Vagina (tissue), 2 donors: ENCODE measurements around the gene NT5C1A. TPM values are rescaled to one million over a fixed set of nuclear protein-coding genes. Genes with fewer than 3 reads are reported as not detected.

Experiments
- DNase-seq, 2 donors: peaks; one replicate each; pipeline ENCODE4 v3.0.0-alpha.2; 2017; ENCODE audit errors: extremely low spot score in 2 of 2
- H3K27ac ChIP-seq: fragments of 200-600 bp; sonication (generic); one replicate; pipeline ENCODE4 v1.5.1; 2019
- H3K27me3 ChIP-seq: fragments of 200-600 bp; sonication (generic); one replicate; pipeline ENCODE4 v1.5.1; 2019
- H3K36me3 ChIP-seq, 2 donors: fragments of 200-600 bp; sonication (generic); one replicate each; pipeline ENCODE4 v1.5.1; 2017 to 2019
- H3K4me1 ChIP-seq: fragments of 200-600 bp; sonication (generic); one replicate; pipeline ENCODE4 v1.5.1; 2019
- H3K4me3 ChIP-seq, 2 donors: fragments of 200-600 bp; sonication (generic); 1 replicate in 1 of 2; 2 replicates in 1 of 2; pipeline ENCODE4 v1.5.1; 2016 to 2019
- H3K9me3 ChIP-seq: fragments of 200-600 bp; sonication (generic); one replicate; pipeline ENCODE4 v1.5.1; 2019
- CTCF ChIP-seq, 3 experiments: fragments of 450-650 bp in 2 of 3; fragments of 200-600 bp in 1 of 3; sonication (generic) in 1 of 3; IDR thresholded peaks; one replicate each; pipeline ENCODE4 v1.5.1; 2017 to 2019; ENCODE audit warnings: antibody characterized with exemption in 3 of 3, mild to moderate bottlenecking in 2 of 3, moderate library complexity in 2 of 3
- POLR2A ChIP-seq, 2 donors: fragments of 450-650 bp; IDR thresholded peaks; one replicate each; pipeline ENCODE4 v1.6.1; 2017; ENCODE audit warnings: antibody characterized with exemption in 2 of 2, mild to moderate bottlenecking in 2 of 2, moderate library complexity in 2 of 2
- POLR2AphosphoS5 ChIP-seq, 2 donors: sonication (generic); formaldehyde crosslinking; IDR thresholded peaks; one replicate each; pipeline ENCODE4 v1.9.0; 2017; ENCODE audit warnings: antibody characterized with exemption in 2 of 2, mild to moderate bottlenecking in 2 of 2, low read depth in 1 of 2; ENCODE audit not compliant: insufficient read depth in 1 of 2
- intact Hi-C: fragments of 100-400 bp; cut with DNase I; formaldehyde crosslinking; loops from one replicate; pipeline ENCODE4 v1.15.1; 2023
- total RNA-seq: library from RNA; depleted of rRNA; stranded (reverse); fragments of >200 nt; gene quantifications from one replicate; pipeline ENCODE4 v1.2.3, GENCODE V29; 2016

NT5C1A gene
- total RNA-seq, 1 donor from 2014 or later: not detected

GRCh38 chr1:39625462-39626273, 46.2 kb downstream of the NT5C1A start:
- Histone ChIP-seq H3K4me1 (peaks cover 18% of the 10 kb centered on the region), H3K36me3 (no peaks in the 10 kb centered on the region), H3K27me3 (no peaks in the 10 kb centered on the region), H3K9me3 (no peaks in the 10 kb centered on the region), H3K27ac (peak overlapping the region; percentile 47), H3K4me3 (no peak overlapping the region)
- no peak for DNase-seq
- intact Hi-C loops: no loop called here
- TF ChIP-seq POLR2A (IDR thresholded peaks at IDR 0.05) (no peak), POLR2AphosphoS5 (IDR thresholded peaks at IDR 0.05; ENCODE audit: insufficient read depth in 1 of 2, low read depth in 1 of 2) (peak; percentile 71 to 93)

- Histone ChIP-seq H3K27ac (no peak overlapping the region), H3K4me1 (peaks cover 18% of the 10 kb centered on the region), H3K9me3 (no peaks in the 10 kb centered on the region), H3K36me3 (no peaks in the 10 kb centered on the region), H3K4me3 (no peak overlapping the region), H3K27me3 (no peaks in the 10 kb centered on the region)
- TF ChIP-seq CTCF (IDR thresholded peaks at IDR 0.05): no peak
- TF ChIP-seq POLR2A (IDR thresholded peaks at IDR 0.05): no peak
- no peak for TF ChIP-seq POLR2AphosphoS5 (IDR thresholded peaks at IDR 0.05; ENCODE audit: insufficient read depth in 1 of 2, low read depth in 1 of 2)
- DNase-seq: no peak
- intact Hi-C loops: no loop called here
Observed at GRCh38 chr1:39625009-39625408, 46.9 kb downstream of the NT5C1A start.

GRCh38 chr1:39623053-39623452, 48.9 kb downstream of the NT5C1A start:
- no peak overlapping the region for H3K4me3 ChIP-seq
- H3K36me3 ChIP-seq: no peaks in the 10 kb centered on the region
- no peak for DNase-seq
- TF ChIP-seq CTCF (IDR thresholded peaks at IDR 0.05) (no peak), POLR2AphosphoS5 (IDR thresholded peaks at IDR 0.05; ENCODE audit: insufficient read depth in 1 of 2, low read depth in 1 of 2) (peak in 1 of 2 donors; percentile 22)
- H3K27ac ChIP-seq: no peak overlapping the region
- H3K27me3 ChIP-seq: no peaks in the 10 kb centered on the region
- intact Hi-C loops: no loop called here
- no peaks in the 10 kb centered on the region for H3K9me3 ChIP-seq
- H3K4me1 ChIP-seq: peaks cover 18% of the 10 kb centered on the region

GRCh38 chr1:39622427-39622826, 49.5 kb downstream of the NT5C1A start:
- no peak for TF ChIP-seq POLR2AphosphoS5 (IDR thresholded peaks at IDR 0.05; ENCODE audit: insufficient read depth in 1 of 2, low read depth in 1 of 2)
- TF ChIP-seq POLR2A (IDR thresholded peaks at IDR 0.05): no peak
- no peak for TF ChIP-seq CTCF (IDR thresholded peaks at IDR 0.05)
- intact Hi-C loops: no loop called here

GRCh38 chr1:39620659-39621165, 51.2 kb downstream of the NT5C1A start:
- TF ChIP-seq CTCF (IDR thresholded peaks at IDR 0.05): no peak
- no peak for TF ChIP-seq POLR2AphosphoS5 (IDR thresholded peaks at IDR 0.05; ENCODE audit: insufficient read depth in 1 of 2, low read depth in 1 of 2)
- no peak for TF ChIP-seq POLR2A (IDR thresholded peaks at IDR 0.05)

More at GRCh38 chr1:39622427-39622826, 49.5 kb downstream of the NT5C1A start:
- Histone ChIP-seq H3K27ac (no peak overlapping the region), H3K4me1 (peaks cover 18% of the 10 kb centered on the region), H3K9me3 (no peaks in the 10 kb centered on the region), H3K4me3 (no peak overlapping the region), H3K36me3 (no peaks in the 10 kb centered on the region), H3K27me3 (no peaks in the 10 kb centered on the region)
- DNase-seq: no peak

More at GRCh38 chr1:39620659-39621165, 51.2 kb downstream of the NT5C1A start:
- Histone ChIP-seq H3K4me1 (peaks cover 8% of the 10 kb centered on the region), H3K4me3 (no peak overlapping the region), H3K27me3 (no peaks in the 10 kb centered on the region), H3K36me3 (no peaks in the 10 kb centered on the region), H3K9me3 (no peaks in the 10 kb centered on the region), H3K27ac (no peak overlapping the region)
- DNase-seq: no peak
- intact Hi-C loops: no loop called here
